Left ventricle myocardium inferior (tissue), 1 donor: ENCODE results near the gene ATP6V0E2. TPM values are rescaled to one million over a fixed set of nuclear protein-coding genes. Genes with fewer than 3 reads are reported as not detected.

Source experiments
- DNase-seq: peaks from one replicate; pipeline ENCODE4 v3.0.0-alpha.2; 2020
- H3K27ac ChIP-seq: fragments of 200-600 bp; replicated peaks from 2 replicates; pipeline ENCODE4 v1.8.0; 2021
- H3K27me3 ChIP-seq: fragments of 200-600 bp; 2 replicates; pipeline ENCODE4 v1.8.0; 2021; ENCODE audit warnings: low read depth
- H3K36me3 ChIP-seq: fragments of 200-600 bp; 2 replicates; pipeline ENCODE4 v1.8.0; 2021
- H3K4me1 ChIP-seq: fragments of 200-600 bp; 2 replicates; pipeline ENCODE4 v1.8.0; 2021
- H3K4me3 ChIP-seq: fragments of 200-600 bp; 2 replicates; pipeline ENCODE4 v1.8.0; 2021; ENCODE audit warnings: mild to moderate bottlenecking, moderate library complexity
- H3K9me3 ChIP-seq: fragments of 200-600 bp; replicated peaks from 2 replicates; pipeline ENCODE4 v1.8.0; 2021
- intact Hi-C: fragments of 100-400 bp; cut with micrococcal nuclease; formaldehyde crosslinking; loops from one replicate; pipeline ENCODE4 v1.11.0; 2022
- total RNA-seq: library from RNA; stranded (reverse); fragmentation: NEBNext Ultra II Directional; extraction: Animal tissue kit (Norgen Biotek cat#: 25700); gene quantifications from one replicate; pipeline ENCODE4 v1.2.1, GENCODE V29; 2021
- TF ChIP-seq, protein P1 (sequence below): fragments of 200-600 bp; IDR thresholded peaks from 2 replicates; pipeline ENCODE4 v1.8.0; 2021; ENCODE audit warnings: antibody characterized with exemption, mild to moderate bottlenecking, borderline replicate concordance
- donor health status: DM: no; HTN: yes; CAD: no; lungs with severe emphysema.

Gene ATP6V0E2
- total RNA-seq, 1 donor from 2014 or later: 120 TPM

DNA sequence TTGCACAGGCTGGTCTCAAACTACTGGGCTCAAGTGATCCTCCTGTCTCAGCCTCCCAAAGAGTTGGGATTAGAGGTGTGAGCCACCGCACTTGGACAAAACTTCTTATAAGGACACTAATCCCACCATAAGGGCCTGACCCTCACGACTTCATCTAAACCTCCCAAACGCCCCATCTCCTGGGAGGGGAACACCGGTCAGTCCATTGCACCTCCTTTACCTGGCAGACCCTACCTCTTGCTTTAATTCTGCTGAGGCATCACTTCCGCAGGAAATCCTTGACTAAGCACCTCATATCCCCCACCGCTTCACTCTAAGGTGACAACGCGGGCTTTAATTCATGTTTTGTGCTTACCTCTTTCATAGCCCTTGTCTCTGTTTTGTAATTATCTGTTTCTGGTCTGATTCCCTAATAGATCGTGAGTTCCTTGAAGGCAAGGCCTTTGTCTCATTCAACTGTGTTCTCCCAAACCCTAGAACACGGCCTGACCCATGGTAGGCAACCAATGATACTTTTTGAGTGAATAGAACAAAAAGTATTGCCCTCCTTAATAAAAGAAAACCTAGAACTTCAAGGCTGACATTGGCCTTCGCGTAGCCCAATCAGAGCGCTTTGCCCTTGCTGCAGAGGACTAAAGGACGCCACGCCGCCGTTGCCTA lies 36.1 kb upstream of the ATP6V0E2 start:
- no peak for DNase-seq
- intact Hi-C loops: no loop called here

DNA sequence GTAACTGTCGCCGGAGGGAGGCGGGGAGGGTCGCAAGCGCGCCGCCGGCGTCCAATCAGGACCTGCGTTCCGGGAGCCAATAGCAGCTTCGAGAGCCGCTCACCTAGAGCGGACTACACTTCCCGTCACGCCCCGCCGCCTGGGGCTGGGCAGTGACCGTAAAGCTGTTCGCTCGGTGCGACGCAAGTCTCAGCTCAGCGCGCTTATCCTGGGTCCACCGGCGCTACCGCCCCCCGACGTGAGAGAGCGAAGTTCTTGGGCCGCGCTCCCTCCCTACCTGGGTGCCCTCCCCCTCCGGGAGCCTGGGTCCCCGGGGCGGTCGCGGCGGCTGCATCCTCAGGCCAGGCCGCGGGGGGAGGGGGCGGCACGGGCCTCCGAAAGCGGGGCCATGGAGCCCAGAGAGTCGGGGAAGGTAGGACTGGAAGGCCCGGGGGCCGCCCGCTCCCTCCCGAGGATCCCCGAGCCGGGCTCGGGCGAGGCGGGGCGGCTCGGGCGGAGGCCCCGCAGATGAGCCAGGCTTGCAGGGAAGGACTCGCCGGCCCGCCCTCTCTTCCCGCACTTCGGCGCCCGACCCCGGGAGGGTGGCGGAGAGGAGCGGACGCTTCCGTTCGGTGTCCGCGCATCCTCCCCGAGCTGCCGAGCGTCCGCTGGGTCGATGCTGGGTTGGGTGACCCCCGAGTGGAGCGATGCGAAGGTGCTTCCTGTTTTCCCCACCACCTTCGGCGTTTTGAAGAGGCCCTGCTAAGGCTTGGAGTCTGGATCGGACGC lies 35.4 kb upstream of the ATP6V0E2 start, which contains the start of gene ZNF862:
Gene ZNF862, plus strand, starts transcription at position 152 of the 768 bp plus-strand sequence. Its CDS starts 237 bp downstream, at position 389.
- TF ChIP-seq, protein P1, sequence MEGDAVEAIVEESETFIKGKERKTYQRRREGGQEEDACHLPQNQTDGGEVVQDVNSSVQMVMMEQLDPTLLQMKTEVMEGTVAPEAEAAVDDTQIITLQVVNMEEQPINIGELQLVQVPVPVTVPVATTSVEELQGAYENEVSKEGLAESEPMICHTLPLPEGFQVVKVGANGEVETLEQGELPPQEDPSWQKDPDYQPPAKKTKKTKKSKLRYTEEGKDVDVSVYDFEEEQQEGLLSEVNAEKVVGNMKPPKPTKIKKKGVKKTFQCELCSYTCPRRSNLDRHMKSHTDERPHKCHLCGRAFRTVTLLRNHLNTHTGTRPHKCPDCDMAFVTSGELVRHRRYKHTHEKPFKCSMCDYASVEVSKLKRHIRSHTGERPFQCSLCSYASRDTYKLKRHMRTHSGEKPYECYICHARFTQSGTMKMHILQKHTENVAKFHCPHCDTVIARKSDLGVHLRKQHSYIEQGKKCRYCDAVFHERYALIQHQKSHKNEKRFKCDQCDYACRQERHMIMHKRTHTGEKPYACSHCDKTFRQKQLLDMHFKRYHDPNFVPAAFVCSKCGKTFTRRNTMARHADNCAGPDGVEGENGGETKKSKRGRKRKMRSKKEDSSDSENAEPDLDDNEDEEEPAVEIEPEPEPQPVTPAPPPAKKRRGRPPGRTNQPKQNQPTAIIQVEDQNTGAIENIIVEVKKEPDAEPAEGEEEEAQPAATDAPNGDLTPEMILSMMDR: no peak
- intact Hi-C loops: no loop called here

More for the DNA sequence above, 36.1 kb upstream of the ATP6V0E2 start:
- Histone ChIP-seq H3K4me3 (peak overlapping the region; percentile 99), H3K9me3 (no peaks in the 10 kb centered on the region), H3K4me1 (peaks cover 32% of the 10 kb centered on the region), H3K36me3 (no peaks in the 10 kb centered on the region), H3K27ac (peak overlapping the region; percentile 95), H3K27me3 (peaks cover 9% of the 10 kb centered on the region)
- TF ChIP-seq, protein P1: no peak

DNA sequence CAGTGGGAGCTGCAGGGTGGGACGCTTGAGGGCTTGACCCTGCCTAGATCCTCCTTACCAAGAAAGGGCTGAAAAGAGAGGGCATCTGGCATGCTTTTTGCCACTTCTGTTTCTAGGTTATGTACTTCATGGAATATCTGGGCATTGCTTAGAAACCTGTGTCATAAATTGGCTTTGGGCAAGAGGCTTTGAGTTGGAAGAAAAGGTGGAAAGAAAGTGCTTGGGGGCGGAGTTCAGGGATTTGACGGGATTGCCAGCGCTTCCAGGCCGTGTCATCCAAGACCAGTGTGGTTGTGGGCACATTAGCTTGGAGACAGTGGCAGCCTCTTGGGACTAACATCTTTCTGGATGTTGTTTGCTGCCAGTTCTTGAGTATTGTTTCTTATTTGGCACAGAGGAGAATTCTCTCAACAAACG lies 34.8 kb upstream of the ATP6V0E2 start:
- no peaks in the 10 kb centered on the region for H3K36me3 ChIP-seq
- DNase-seq: no peak
- peak overlapping the region; percentile 95 for H3K27ac ChIP-seq
- H3K27me3 ChIP-seq: no peaks in the 10 kb centered on the region
- TF ChIP-seq, protein P1: no peak
- H3K4me1 ChIP-seq: peaks cover 32% of the 10 kb centered on the region
- peak overlapping the region; percentile 99 for H3K4me3 ChIP-seq
- intact Hi-C loops: no loop called here
- no peaks in the 10 kb centered on the region for H3K9me3 ChIP-seq

More for the DNA sequence above, 35.4 kb upstream of the ATP6V0E2 start, which contains the start of gene ZNF862:
- H3K4me1 ChIP-seq: peaks cover 32% of the 10 kb centered on the region
- peak within 1 kb of the TSS; percentile 95 for H3K27ac ChIP-seq
- no peaks in the 10 kb centered on the region for H3K9me3 ChIP-seq
- no peaks in the 10 kb centered on the region for H3K36me3 ChIP-seq
- H3K27me3 ChIP-seq: peaks cover 6% of the 10 kb centered on the region
- peak; percentile 99 for DNase-seq
- peak within 1 kb of the TSS; percentile 99 for H3K4me3 ChIP-seq

DNA sequence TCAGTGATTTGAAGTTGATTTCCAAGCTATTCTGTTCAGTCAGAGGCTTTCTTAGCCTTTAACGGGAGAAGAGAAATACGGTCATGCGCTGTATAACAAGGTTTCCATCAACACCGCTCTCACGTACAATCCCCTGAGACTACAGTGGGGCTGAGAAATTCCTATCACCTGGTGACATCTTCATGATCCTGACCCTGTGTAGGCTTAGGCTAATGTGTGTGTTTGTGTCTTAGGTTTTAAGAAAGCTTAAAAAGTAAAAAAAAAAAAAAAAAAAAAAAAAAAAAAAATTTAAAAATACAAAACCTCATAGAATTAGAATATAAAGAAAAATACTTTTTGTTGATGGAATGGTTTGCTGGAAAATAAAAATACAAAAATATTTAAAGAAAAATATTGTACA lies 33.8 kb upstream of the ATP6V0E2 start:
- Histone ChIP-seq H3K36me3 (peaks cover 4% of the 10 kb centered on the region), H3K27ac (no peak overlapping the region), H3K4me1 (peaks cover 38% of the 10 kb centered on the region), H3K4me3 (peak overlapping the region; percentile 99), H3K9me3 (no peaks in the 10 kb centered on the region), H3K27me3 (no peaks in the 10 kb centered on the region)
- intact Hi-C loops: no loop called here
- no peak for DNase-seq
- TF ChIP-seq, protein P1: no peak

DNA sequence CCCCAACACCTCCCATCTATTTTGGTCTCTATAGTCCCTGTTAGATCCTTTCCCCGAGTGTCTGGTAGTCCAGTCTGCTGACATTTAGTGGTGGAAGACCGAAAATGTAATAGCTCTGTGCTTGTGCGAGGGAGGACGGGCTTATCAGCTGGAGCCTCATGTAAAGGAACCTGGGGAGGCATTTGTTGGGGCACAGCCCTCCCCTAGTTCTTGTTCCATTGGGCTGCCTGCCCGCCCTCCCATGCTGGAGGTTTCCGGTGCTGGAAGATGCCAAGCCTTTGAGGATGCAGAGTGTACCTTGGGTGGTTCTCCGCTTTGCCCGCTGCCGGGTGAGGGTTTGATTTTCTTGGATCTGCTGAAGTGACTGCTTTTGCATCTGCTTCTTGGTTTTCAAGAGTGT lies 30.2 kb upstream of the ATP6V0E2 start:
- DNase-seq: no peak
- TF ChIP-seq, protein P1: no peak
- Histone ChIP-seq H3K36me3 (peaks cover 30% of the 10 kb centered on the region), H3K9me3 (no peaks in the 10 kb centered on the region), H3K27ac (no peak overlapping the region), H3K4me3 (no peak overlapping the region), H3K4me1 (peaks cover 31% of the 10 kb centered on the region), H3K27me3 (no peaks in the 10 kb centered on the region)
- intact Hi-C loops: no loop called here
